HUES64 (cell line): ENCODE measurements around the gene TIGD7.
A peak's percentile ranks its signal among the peaks of the same experiment; 100 is the strongest.

ENCODE experiments used
- H3K27ac ChIP-seq: 2 replicates; pipeline ENCODE4 v1.7.0; 2013; ENCODE audit warnings: low read depth, low read length, inconsistent platforms
- H3K27me3 ChIP-seq: 2 replicates; pipeline ENCODE4 v1.6.1; 2013; ENCODE audit warnings: mild to moderate bottlenecking, low read length; ENCODE audit not compliant: insufficient read depth
- H3K36me3 ChIP-seq: 2 replicates; pipeline ENCODE4 v1.6.1; 2013; ENCODE audit warnings: mild to moderate bottlenecking, low read length; ENCODE audit not compliant: insufficient read depth
- H3K4me1 ChIP-seq: 2 replicates; pipeline ENCODE4 v1.6.1; 2013; ENCODE audit warnings: mild to moderate bottlenecking, low read length, moderate library complexity; ENCODE audit not compliant: insufficient read depth
- H3K4me3 ChIP-seq: 2 replicates; pipeline ENCODE4 v1.5.1; 2013; ENCODE audit warnings: mild to moderate bottlenecking, low read length, moderate library complexity
- H3K9ac ChIP-seq: 2 replicates; pipeline ENCODE4 v1.6.1; 2013; ENCODE audit warnings: mild to moderate bottlenecking, low read depth, low read length
- H3K9me3 ChIP-seq: 2 replicates; pipeline ENCODE4 v1.6.1; 2013; ENCODE audit warnings: low read depth, low read length; ENCODE audit not compliant: insufficient read depth
- WGBS: fragments of 150-250, 120-280 bp; methylation state at CpG from one replicate; pipeline ENCODE4 v1.1.7; 2013; ENCODE audit warnings: missing lambda C conversion rate; 5-methylcytosine and 5-hydroxymethylcytosine counted together

Gene TIGD7

GRCh38 chr16:3311496-3311895 lies 6.3 kb upstream of the TIGD7 start:
- peaks cover 85% of the 10 kb centered on the region for H3K36me3 ChIP-seq
- H3K9me3 ChIP-seq, result peaks cover 93% of the 10 kb centered on the region
- H3K4me3 ChIP-seq, result no peak overlapping the region
- no peak overlapping the region for H3K27ac ChIP-seq
- 94% methylated on average over 3 of the region's 4 CpGs for WGBS
- H3K9ac ChIP-seq, result no peak overlapping the region
- no peaks in the 10 kb centered on the region for H3K27me3 ChIP-seq
- no peaks in the 10 kb centered on the region for H3K4me1 ChIP-seq

GRCh38 chr16:3306078-3306477 lies 848 bp upstream of the TIGD7 start:
- Histone ChIP-seq H3K9me3 (peaks cover 79% of the 10 kb centered on the region), H3K4me3 (peak overlapping the region; percentile 97), H3K27me3 (peaks cover 5% of the 10 kb centered on the region; the same call in 1 of the 2 replicates), H3K27ac (no peak overlapping the region; the same call in 1 of the 2 replicates), H3K36me3 (peaks cover 42% of the 10 kb centered on the region), H3K4me1 (no peaks in the 10 kb centered on the region), H3K9ac (peak overlapping the region; percentile 94)
- WGBS, result 68% methylated on average over 8 of the region's 11 CpGs

- 81% methylated on average over 4 of the region's 4 CpGs for WGBS
- H3K4me1 ChIP-seq, result no peaks in the 10 kb centered on the region
- H3K27ac ChIP-seq, result no peak overlapping the region
- H3K9me3 ChIP-seq, result peaks cover 67% of the 10 kb centered on the region
- H3K4me3 ChIP-seq, result peak overlapping the region; percentile 97
- H3K9ac ChIP-seq, result peak overlapping the region; percentile 94; the same call in 1 of the 2 replicates
- H3K36me3 ChIP-seq, result peaks cover 48% of the 10 kb centered on the region
- peaks cover 5% of the 10 kb centered on the region; the same call in 1 of the 2 replicates for H3K27me3 ChIP-seq
These were observed 860 bp downstream of the TIGD7 start for GRCh38 chr16:3304370-3304769.

- no peak overlapping the region for H3K9ac ChIP-seq
- no peak overlapping the region for H3K27ac ChIP-seq
- 94% methylated on average over 13 of the region's 13 CpGs for WGBS
- no peak overlapping the region for H3K4me3 ChIP-seq
- H3K4me1 ChIP-seq, result no peaks in the 10 kb centered on the region
- H3K27me3 ChIP-seq, result no peaks in the 10 kb centered on the region
- peaks cover 42% of the 10 kb centered on the region for H3K36me3 ChIP-seq
- peaks cover 38% of the 10 kb centered on the region for H3K9me3 ChIP-seq
These were observed 9.4 kb downstream of the TIGD7 start for GRCh38 chr16:3295783-3296182.

DNA sequence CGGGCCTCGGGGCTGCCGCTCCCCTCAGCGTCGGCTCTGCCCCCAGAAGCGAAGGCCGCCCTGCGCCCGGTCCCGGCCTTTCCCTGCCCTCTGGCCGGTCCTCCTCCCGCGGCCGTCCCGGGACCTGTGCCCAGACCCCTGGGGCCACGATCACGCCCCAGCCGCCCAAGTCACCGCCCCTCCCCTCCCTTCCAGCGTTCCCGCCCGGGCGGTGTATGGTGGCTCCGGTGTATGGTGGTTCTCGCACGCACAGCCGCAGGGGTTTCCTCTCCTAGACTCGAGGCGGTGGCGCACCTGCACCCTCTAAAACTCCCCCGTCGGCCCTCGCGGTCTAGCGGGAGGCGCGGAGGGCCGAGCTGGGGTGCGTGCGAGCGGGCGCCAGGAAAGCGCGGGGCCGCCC lies 10.0 kb downstream of the TIGD7 start:
- H3K4me3 ChIP-seq, result no peak overlapping the region
- WGBS, result 97% methylated on average over 45 of the region's 45 CpGs
- no peak overlapping the region for H3K27ac ChIP-seq
- H3K27me3 ChIP-seq, result no peaks in the 10 kb centered on the region
- H3K9me3 ChIP-seq, result peaks cover 43% of the 10 kb centered on the region
- H3K4me1 ChIP-seq, result no peaks in the 10 kb centered on the region
- no peak overlapping the region for H3K9ac ChIP-seq
- H3K36me3 ChIP-seq, result peaks cover 43% of the 10 kb centered on the region

DNA sequence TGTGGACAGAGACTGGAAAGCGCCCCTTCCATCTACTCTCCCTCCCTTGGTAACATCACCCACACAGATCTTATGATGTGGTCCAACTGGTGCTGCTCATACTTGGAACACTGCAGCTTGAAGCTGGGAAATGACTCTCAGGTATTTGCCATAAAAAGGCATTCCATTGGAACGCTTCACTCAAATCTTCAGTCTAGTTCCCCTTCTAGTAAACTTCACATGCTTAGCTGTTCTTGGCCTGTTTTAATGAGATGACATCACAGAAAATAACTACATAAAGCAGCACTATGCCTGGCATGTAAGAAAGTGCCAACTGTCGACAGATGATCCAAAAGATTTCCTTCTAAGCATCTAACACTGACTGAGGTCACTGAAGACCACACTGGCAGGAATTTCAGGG lies 12.6 kb downstream of the TIGD7 start:
- Histone ChIP-seq H3K9ac (no peak overlapping the region), H3K36me3 (peaks cover 59% of the 10 kb centered on the region)
- 92% methylated on average over 3 of the region's 3 CpGs for WGBS

DNA sequence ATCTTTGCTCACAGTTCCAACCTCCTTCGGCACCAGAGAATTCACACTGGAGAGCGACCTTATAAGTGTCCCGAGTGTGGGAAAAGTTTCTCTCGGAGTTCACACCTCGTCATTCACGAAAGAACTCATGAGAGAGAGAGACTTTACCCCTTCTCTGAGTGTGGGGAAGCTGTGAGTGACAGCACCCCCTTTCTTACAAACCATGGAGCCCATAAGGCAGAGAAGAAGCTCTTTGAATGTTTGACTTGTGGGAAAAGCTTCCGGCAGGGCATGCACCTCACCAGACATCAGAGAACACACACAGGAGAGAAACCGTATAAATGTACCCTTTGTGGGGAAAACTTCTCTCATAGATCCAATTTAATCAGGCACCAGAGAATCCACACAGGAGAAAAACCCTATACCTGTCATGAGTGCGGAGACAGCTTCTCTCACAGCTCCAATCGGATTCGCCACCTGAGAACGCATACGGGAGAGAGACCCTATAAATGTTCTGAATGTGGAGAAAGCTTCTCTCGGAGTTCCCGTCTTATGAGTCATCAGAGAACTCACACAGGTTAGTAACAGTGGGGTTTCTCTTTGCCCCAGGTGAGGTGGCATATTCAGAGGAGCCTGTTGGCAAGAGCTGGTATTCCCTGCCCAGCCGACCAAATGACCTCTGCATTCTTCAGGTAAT lies 15.1 kb downstream of the TIGD7 start:
- H3K9ac ChIP-seq, result no peak overlapping the region
- 96% methylated on average over 16 of the region's 16 CpGs for WGBS
- H3K27ac ChIP-seq, result no peak overlapping the region
- H3K27me3 ChIP-seq, result no peaks in the 10 kb centered on the region
- H3K4me1 ChIP-seq, result peaks cover 7% of the 10 kb centered on the region; the same call in 1 of the 2 replicates
- peaks cover 81% of the 10 kb centered on the region for H3K36me3 ChIP-seq
- H3K4me3 ChIP-seq, result peak overlapping the region; percentile 5; the same call in 1 of the 2 replicates
- H3K9me3 ChIP-seq, result peaks cover 76% of the 10 kb centered on the region

More for the DNA sequence above, 12.6 kb downstream of the TIGD7 start:
- Histone ChIP-seq H3K4me1 (no peaks in the 10 kb centered on the region), H3K27me3 (no peaks in the 10 kb centered on the region), H3K27ac (no peak overlapping the region), H3K4me3 (no peak overlapping the region), H3K9me3 (peaks cover 56% of the 10 kb centered on the region)

DNA sequence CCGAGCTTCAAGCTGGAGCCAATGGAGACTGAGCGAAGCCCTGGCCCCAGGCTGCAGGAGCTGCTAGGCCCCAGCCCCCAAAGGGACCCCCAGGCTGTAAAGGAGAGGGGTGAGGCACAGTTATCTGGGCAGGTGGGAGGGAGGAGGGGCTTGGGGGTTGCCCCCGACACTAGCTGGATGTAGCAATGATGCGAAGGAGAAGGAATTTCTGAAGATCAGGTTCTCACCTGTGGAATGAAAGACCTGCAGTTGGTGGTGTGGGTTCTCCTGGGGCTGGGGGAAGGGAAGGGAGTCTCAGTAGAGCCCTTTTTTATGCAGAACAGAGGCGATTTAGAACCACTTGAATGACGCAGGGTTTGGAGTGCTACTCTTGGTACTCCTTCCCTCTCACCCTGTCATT lies 20.1 kb downstream of the TIGD7 start:
- Histone ChIP-seq H3K4me1 (peaks cover 13% of the 10 kb centered on the region; the same call in 1 of the 2 replicates), H3K36me3 (peaks cover 45% of the 10 kb centered on the region), H3K9me3 (peaks cover 44% of the 10 kb centered on the region), H3K27ac (no peak overlapping the region), H3K9ac (0 out of 2 replicates have a peak overlapping the region, but pooled peaks have one; percentile 91), H3K4me3 (peak overlapping the region; percentile 86), H3K27me3 (no peaks in the 10 kb centered on the region)
- WGBS, result 77% methylated on average over 6 of the region's 6 CpGs

GRCh38 chr16:3283543-3284447 lies 21.4 kb downstream of the TIGD7 start:
- H3K9me3 ChIP-seq, result peaks cover 30% of the 10 kb centered on the region
- H3K4me3 ChIP-seq, result peak overlapping the region; percentile 86
- 6% methylated on average over 56 of the region's 56 CpGs for WGBS

DNA sequence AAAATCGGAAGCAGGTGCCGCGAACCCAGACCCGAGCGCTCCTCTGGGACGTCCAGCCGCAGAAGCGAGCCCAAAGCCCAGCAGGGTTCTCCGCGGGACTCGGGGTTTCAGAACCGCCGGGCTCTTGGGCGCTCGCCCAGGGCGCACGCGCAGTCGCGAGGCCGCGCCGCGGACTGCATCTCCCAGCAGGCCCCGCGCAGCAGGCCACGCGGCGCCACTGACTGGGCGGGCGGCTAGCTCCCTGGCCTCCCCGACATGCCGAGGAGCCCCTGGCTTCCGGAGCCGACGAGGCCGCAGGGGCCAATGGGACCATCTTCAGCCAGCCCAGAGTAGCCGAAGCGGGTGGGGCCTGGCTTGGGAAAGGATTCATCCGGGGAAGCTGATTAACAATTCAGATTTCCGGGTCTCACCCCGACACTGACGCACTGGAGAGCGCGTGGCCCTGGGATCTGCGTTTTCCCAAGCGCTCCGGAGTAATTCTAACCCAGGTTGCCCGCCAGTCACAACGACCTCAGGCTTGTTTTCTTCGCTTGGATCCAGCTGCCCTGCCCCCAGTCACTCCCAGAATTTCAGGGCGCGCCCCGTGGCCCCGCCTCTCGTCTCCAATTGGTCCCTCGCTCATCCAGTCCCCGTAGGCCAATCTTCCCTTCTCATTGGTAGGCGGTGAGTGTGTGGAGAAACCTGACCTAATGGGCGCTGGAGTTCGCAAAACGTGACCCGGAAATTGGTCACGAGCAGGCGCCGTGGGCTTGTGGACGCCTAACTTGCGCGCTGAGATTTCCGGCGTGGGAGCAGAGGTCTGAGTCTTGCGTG lies 22.3 kb downstream of the TIGD7 start, which contains the start of gene ZNF263:
Gene ZNF263 (plus strand): TSS at position 762 of the 813 bp plus-strand sequence. CDS start 328 bp downstream, outside the sequence.
- peaks cover 22% of the 10 kb centered on the region for H3K9me3 ChIP-seq
- under 1% methylated on average over 72 of the region's 72 CpGs for WGBS
- H3K4me1 ChIP-seq, result peaks cover 13% of the 10 kb centered on the region; the same call in 1 of the 2 replicates
- H3K27ac ChIP-seq, result peak within 1 kb of the TSS; percentile 99
- peaks cover 1% of the 10 kb centered on the region; the same call in 1 of the 2 replicates for H3K27me3 ChIP-seq
- peaks cover 24% of the 10 kb centered on the region for H3K36me3 ChIP-seq
- peak within 1 kb of the TSS; percentile 91 for H3K9ac ChIP-seq
- peak within 1 kb of the TSS; percentile 86 for H3K4me3 ChIP-seq

More at GRCh38 chr16:3283543-3284447, 21.4 kb downstream of the TIGD7 start:
- H3K9ac ChIP-seq, result peak overlapping the region; percentile 91
- peaks cover 32% of the 10 kb centered on the region for H3K36me3 ChIP-seq
- no peaks in the 10 kb centered on the region for H3K27me3 ChIP-seq
- peaks cover 13% of the 10 kb centered on the region; the same call in 1 of the 2 replicates for H3K4me1 ChIP-seq
- peak overlapping the region; percentile 99 for H3K27ac ChIP-seq
